Ureter (tissue), 1 donor: ENCODE measurements around the gene PDGFD. TPM values are rescaled to one million over a fixed set of nuclear protein-coding genes. Genes with fewer than 3 reads are reported as not detected.

Experiments used
- DNase-seq: peaks from one replicate; pipeline ENCODE4 v3.0.0-alpha.2; 2020; ENCODE audit warnings: low spot score
- total RNA-seq: library from RNA; stranded (reverse); gene quantifications from one replicate; pipeline ENCODE4 v1.2.4, GENCODE V29; 2023
- donor health status: DM: yes; HTN: yes; CAD: no.

The PDGFD gene
- total RNA-seq, 1 donor from 2014 or later, result 3.4 TPM

DNA sequence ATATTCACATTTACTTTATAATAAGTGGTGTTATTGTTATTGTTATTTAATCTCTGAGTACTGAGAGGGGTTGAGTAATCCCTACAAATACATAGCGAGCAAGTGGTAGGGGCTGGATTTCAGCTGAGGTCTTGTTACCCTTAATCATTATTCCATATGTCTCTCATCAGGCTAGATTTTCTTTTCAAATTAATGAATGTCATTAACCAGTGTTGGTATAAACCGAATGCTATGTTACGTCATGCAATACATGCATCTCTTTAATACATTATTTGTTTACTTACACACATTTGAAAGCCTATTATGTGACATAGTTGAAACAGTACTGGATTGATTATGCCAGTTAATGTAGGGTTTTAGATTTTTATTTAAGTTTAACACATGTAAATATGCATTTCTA lies 18.9 kb downstream of the PDGFD start:
- no peak for DNase-seq

DNA sequence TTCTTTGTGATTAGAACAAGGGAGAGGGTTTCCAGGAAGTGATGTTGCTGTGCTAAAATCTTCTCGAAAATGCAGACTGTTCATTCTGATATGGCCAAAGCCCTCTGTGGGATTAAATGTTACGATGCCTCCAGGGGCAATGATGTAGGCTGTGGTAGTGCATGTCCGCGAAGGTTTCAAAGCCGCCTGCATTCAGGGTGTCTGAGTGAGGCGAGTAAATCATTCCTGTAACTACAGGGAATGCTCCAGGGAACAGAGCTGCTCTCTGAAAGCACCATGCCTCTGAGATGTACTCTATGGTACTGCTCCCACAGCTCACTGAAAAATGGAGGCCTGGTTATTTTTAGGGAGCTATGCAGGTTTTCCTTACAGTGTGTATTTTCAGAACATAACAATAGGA lies 21.2 kb downstream of the PDGFD start:
- DNase-seq, result no peak

DNA sequence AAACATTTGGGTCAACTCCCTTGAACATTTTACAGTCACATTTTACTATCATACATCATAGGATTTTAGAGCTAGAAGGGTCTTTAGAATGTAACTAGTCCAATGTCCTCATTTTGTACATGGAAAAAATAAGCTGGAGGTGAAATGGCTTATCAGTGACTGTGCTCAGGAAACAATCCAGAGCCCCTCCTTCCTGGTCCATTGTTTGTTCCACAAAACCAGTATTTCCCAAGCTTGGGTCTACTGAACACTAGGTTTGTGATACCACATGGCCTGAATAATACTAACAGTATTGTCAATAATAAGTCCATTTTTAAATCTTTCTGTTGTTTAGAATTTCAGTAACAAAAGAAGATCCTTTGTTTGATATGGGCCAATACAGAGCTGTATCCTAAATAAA lies 27.1 kb downstream of the PDGFD start:
- DNase-seq, result no peak

DNA sequence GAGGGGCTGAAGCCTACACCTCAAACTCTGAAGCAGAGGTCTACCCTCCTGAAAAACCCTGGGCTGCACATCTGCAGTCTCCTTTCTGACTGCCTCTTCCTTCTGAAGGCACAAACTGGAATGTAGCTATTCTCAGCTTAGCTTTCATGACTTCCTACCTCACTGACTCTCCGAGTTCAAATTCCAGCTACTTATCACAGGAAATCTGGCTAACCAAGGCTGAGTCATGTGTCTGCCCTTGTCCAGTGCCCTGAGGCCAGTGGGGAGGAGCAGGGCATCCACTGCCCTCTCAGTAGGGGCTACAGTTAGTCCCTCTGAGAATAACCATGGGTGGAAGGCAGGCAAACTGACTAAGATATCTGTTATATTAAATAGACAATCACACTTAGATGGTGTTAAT lies 29.2 kb downstream of the PDGFD start:
- DNase-seq, result no peak

DNA sequence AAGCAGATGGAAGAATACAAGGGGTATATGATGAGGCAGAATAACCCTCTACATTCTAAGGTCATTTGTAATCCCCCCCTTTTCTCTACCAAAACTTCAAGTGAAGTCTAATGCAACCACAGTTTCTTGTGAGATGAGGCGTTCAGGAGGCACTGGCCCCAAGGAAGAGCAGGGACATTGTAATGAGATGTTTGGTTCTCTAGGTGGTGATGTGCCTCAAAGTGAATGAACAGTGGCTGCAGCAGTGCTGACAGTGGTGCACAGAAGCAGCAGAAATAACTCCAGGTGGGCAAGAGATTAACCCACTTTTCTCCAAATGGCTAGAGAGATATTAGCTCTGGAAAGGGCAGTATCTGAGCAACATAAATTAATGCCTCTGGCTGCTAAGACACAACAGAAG lies 33.8 kb downstream of the PDGFD start:
- no peak for DNase-seq

DNA sequence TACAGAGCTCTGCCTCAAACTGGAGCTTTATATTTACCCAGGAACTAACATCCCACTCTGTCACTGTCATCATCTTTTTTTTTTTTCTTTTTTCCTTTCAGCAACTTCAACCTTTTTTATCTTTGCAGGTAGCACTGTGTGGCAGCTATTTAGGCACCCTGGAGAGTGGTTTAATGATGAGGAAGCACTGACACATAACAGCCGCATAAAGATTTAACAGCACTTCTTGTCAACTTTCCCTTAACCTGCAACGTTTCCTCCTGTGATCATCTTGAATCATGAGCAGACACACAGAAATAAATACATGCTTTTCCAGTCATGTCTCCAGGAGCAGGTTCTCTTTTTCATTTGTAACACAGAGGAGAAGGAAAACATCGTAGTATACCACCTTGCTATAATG lies 34.8 kb downstream of the PDGFD start:
- DNase-seq, result no peak

DNA sequence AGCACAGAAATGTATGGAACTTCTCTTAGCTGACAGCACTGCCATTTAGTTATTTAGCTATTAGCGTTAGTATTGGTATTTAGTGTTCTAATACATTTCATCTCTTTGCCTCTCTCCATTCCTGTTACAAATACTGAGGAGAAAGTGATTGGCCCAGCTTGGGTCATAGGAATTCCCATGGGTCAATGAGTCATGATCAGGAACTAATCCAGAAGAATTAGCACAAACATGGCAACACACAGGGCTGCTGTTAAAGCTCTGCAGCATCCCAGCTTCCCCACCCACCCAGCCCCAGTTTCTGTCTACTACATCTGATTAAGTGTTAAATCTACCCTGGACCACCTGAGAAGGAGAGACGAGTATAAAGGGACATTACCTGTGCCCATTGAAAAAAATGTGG lies 36.1 kb downstream of the PDGFD start:
- DNase-seq, result no peak

DNA sequence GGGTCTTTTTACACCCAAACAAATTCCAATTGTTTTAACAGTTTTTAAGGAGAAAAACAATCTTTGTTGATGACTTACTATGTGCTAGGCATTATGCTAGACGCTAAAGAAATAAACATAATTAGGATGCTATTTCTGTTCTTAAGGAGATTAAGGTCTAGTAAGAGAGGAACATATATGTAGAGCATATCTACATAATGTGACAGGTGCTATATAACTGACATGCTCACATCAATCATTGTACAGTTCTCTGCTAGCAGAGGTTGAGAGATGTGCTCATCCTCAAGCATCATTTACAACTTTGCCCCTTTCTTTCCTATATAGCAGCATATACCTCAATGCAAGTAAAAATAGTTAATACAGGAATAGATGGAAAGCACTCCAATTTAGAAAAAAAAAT lies 37.5 kb downstream of the PDGFD start:
- DNase-seq, result no peak

DNA sequence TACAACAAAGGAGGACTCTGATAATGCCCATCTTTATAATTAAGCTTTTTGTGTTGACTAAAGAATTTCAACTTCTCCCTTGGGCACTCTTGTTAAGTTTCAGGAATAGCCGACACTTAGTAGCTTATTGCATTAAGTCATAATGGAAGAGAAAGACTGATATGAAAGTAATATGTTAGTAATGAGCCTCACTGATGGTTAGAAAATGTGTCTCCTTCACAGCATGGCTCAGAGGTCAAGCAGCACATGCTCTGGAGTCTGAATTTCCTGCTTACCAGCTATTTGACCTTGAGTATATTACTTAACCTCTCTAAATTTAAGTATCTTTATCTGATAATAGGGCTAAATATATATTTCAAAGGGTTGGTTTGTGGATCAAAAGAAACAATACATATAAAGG lies 39.0 kb downstream of the PDGFD start:
- no peak for DNase-seq

DNA sequence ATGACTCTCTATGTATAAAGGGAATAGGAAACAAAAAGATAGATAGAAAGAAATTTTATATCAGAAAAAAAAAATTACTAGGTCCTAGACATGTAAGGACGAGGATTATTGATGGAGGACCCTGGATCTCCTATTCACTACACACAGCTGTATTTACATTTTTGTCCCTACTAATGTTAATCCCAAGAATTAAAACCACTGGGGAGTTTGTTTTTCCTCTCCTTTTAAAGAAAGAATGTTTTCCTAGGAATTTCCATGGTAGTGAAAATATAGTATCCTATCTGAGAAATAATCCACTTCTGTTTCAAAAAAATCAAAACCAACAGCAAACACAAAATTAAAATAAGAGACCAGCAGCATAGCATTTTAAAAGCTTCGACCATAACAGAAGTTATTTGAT lies 41.1 kb downstream of the PDGFD start:
- no peak for DNase-seq

DNA sequence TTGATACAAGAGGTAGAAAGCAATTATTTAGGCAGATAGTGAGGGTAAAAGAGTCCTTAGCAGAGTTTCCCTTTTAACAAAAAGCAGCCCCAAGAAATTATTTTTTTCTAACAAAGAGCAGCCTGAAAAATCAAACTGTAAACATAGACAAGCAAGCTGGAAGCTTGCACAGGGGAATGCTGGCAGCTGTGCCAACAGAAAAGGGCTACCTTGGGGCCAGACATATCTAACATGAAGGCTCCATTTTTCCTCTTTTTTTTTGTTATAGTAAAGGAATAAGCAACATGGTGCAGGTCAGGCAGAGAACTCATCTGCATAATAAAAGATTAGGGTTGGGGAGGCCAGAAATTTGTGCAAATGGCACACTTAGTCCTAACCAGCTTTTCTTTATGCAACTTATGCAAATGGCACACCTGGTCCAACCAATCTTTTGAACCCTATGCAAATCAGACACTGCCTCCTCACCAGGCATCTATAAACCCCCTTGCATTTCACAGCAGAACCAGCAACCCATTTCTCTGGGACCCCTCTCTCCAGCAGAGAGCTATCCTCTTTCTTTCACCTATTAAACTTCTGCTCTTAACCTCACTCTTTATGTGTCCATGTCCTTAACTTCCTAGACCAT lies 41.8 kb downstream of the PDGFD start:
- no peak for DNase-seq

DNA sequence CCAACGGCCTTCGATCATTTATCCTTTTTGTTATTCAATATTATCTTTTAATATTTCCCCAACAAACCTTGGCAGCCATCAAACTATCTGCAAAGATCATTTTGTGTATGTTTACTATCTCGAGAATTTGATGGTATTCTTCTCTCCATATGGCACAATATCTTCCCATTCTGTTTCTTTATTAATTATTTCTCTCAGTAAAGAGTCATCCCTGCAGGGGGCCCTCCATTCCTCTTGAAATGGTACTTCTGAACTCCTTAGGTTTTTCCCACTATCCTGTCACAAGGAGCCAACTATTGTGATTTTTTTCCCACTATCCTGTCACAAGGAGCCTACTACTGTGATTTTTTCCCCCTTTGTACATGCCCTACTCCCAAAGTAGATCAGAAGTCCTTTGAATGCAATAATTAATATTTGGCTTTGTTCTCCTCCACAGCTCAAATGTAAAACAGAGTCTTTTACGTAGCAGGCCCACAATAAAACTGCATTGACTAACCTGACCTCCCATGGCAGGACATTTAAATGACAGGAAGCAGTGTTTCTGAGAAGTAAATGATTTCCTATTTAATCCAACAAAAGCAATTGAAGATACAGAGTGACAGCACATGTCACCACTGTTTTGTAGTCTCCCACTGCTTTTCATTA lies 43.3 kb downstream of the PDGFD start:
- DNase-seq, result no peak

DNA sequence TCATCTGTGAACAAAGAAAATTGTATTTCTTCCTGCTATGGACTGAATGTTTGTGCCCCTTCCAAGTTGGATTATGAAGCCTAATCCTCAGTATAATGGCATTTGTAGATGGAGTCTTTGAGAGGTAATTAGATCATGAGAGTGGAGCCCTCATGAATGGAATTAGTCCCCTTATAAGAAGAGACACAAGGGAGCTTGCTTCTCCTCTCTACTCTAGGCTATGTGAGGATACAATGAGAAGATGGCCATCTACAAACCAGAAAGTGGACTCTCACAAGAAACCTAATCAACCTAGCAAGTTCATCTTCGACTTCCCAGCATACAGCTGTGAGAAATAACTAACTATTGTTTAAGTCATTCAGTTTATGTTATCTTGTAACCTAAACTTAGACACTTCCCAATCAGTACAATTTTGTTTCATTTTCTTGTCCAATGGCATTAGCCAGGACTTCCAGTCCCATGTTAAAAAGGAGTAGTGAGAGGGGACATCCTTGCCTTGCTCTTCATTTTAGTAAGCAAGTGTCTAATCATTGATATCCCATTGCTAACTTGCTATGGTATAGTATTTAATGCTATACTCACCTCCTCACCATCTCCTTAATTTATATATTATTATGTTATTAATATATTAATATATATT lies 45.7 kb downstream of the PDGFD start:
- DNase-seq, result no peak

DNA sequence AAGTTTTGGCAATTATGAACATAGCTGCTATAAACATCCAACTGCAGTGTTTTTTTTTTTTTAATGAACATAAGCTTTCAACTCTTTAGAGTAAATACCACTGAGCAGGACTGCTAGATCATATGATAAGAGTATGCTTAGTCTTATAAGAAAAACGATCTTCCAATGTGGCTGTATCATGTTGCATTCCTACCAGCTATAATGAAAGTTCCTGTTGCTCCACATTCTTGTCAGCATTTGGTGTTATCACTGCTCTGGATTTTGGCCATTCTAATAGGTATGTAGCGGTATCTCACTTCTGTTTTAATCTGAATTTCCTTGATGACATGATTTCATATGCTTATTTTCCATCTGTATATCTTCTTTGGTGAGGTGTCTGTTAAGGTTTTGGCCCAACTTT lies 50.4 kb downstream of the PDGFD start:
- no peak for DNase-seq

DNA sequence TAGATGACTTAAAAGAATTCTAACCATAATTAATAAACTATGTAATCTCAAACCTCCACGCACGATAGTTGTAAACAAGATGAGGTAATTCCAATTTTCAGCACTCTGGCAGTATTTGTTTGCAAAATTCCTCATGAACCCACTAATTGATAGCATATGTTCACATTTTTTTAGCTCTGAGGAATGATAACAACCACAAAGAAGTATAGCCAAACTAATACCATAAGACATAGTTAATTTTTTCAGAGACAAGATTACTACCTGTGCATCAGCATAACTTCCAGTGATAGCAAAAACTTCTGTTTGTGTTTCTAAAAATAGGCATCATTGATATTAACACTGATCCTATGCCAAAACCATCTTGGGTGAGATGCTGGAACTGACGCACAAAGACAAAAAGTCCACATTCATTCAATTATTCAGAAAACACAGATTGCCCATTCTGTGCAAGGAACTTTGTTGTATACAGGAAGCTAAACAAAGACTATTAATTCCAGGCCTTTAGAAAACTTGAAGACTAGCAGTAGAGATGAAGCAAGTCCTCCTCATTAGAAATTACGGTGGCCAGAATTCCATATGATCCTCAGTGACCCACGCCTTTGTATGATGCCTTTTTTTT lies 57.7 kb downstream of the PDGFD start:
- DNase-seq, result no peak

DNA sequence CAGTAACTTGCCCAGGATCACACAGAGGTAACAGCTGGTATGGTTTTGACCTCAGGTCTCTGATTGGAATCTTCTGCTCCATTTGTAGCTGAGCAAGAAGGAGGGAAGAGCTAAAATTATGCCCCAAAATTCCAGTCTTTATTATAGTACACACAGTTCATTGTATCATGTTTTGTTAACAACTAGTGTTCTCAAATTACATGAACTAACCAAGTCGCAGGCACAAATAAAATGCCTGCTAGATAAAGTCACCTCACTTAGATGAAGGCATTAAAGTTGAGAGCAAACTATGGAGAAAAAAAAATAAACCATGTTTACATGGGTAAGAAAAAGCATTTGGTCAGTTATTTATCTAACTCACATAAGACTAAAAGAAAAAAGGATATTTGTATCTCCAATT lies 58.8 kb downstream of the PDGFD start:
- DNase-seq, result no peak

DNA sequence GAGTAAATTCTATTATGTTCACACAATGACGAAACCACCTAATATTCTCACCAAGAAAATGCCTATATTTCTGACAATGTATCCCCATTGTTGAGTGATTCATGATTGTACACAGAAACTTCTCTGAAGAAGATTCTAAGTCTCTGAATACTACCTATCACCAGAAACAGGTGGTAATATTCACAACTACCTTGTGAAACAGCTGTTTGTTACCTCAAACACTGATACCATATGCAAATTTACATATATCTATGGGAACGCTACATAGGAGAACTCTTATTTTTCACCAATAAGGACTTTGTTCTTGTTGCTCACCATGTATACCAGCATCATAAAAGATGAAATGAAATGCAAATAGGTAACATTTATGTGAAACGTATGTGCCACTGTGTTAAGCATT lies 59.3 kb downstream of the PDGFD start:
- no peak for DNase-seq

DNA sequence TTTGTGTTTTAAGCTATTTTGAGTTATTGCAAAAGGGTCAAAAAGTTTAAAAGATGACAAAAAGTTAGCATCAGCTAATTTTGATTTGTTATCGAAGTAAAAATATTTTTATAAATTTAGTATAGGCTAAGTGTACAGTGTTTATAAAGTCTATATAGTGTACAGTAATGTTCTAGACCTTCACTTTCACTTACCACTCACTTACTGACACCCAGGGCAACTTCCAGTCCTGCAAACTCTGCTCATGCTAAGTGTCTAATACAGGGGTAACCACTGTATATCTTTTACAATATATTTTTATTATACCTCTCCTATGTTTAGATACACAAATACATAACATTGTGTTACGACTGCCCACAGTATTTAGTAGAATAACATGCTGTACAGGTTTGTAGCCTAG lies 59.7 kb downstream of the PDGFD start:
- DNase-seq, result no peak

DNA sequence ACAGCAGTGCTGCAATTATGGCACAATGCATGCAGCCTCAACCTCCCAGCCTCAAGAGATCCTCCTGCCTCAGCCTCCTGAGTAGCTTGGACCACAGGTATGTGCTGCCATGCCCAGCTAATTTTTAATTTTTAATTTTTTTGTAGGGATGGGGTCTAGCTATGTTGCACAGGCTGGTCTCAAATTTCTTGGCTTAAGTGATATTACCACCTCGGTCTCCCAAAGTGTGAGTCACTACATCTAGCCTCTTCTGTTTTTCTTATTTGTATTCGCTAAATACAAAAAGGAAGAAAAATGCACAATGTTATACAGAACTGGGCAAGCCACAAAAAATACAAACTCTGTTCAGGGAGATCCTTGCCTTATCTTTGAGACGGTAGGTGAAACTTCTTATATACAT lies 65.4 kb downstream of the PDGFD start:
- no peak for DNase-seq

DNA sequence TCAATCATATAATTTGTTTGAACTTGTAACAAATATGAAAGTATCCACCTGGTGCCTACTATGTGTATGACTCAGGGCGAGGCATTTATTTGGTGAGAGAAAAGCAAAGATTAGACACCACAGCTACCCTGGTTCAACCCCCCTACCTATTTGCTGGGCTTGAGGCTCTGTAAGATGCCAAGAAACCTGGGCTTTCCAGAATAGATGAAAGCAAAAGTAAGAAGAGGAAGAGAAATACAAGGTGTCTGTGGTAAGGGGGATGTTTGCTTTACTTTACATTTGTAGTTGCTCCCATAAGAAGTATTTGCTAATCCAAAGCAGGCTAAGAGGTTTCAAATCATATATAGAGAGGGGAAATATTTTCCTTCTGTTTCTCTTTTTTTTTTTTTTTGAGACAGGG lies 65.8 kb downstream of the PDGFD start:
- DNase-seq, result no peak

DNA sequence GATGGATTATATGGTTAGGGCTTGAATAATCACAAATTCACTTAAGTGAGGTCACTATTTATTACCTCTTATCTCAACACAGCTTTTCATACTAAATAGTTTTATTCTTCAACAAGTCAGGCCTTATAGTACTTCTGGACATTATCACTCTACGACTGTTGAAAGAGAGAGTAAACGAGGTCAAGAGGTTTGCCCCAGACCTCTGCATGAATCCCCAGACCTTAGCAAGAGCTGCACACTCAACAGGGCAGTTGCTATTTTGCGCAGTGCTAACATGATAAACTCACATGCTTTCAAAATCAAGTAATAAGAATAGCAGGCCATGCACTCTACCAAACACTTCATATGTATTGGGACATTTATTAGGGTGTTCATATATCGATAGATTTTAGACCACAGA lies 67.0 kb downstream of the PDGFD start:
- no peak for DNase-seq

DNA sequence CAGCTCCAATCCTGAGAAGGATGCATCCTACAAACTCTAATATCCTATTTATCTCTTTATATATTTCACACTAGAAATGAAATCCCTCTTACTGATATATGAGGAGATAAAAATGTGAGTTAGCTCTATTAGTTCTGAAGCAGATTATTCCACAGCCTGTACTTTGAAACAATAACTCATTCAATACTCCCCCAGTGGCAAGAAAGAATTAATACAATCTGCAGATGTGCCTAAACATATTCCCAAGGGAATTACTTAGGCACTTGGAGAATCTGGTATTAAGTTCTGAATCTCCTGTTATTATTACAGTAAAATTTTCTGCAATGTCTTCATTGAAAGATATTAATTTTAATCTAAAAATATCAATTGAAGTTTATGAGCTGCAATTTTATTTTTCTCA lies 68.2 kb downstream of the PDGFD start:
- DNase-seq, result no peak

DNA sequence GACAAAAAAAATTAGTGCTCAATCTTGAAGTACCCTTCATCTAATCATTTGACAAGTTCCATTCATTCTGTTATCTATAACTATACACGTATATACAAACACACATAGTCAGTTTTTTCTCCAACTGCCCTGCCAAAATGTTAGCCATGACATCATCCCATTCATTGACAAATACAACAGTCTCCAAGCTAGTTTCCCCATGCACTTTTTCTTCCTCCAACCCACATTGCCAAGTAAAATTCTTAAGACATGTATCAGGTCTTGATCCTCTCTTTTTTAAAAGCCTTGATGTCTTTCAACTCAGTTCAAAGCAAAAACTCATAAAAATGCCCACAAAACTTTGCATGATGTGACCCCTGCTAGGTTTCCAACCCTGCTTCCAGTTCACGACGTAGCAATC lies 69.4 kb downstream of the PDGFD start:
- no peak for DNase-seq
